Endothelial cell (in vitro differentiated cells): ENCODE data around the gene DTX3L. TPM values are rescaled to one million over a fixed set of nuclear protein-coding genes. Genes with fewer than 3 reads are reported as not detected.

ENCODE experiments used
- DNase-seq: peaks from one replicate; pipeline ENCODE4 v3.0.0; 2021; ENCODE audit warnings: low spot score
- H3K27ac Mint-ChIP-seq: one replicate; pipeline ENCODE4 v1.8.0; 2021; ENCODE audit warnings: mixed read lengths, inconsistent platforms; ENCODE audit not compliant: unreplicated experiment
- H3K27me3 Mint-ChIP-seq: one replicate; pipeline ENCODE4 v1.8.0; 2021; ENCODE audit warnings: mild to moderate bottlenecking, moderate library complexity, mixed read lengths, inconsistent platforms; ENCODE audit not compliant: unreplicated experiment
- H3K36me3 Mint-ChIP-seq: one replicate; pipeline ENCODE4 v1.8.0; 2021; ENCODE audit warnings: mild to moderate bottlenecking, low read depth, mixed read lengths, inconsistent platforms; ENCODE audit not compliant: unreplicated experiment
- H3K4me1 Mint-ChIP-seq: one replicate; pipeline ENCODE4 v1.8.0; 2021; ENCODE audit warnings: mild to moderate bottlenecking, mixed read lengths, inconsistent platforms; ENCODE audit not compliant: unreplicated experiment
- H3K4me3 Mint-ChIP-seq: one replicate; pipeline ENCODE4 v1.8.0; 2021; ENCODE audit warnings: mild to moderate bottlenecking, mixed read lengths, inconsistent platforms; ENCODE audit not compliant: unreplicated experiment
- H3K9me3 Mint-ChIP-seq: one replicate; pipeline ENCODE4 v1.8.0; 2021; ENCODE audit warnings: mixed read lengths, inconsistent platforms; ENCODE audit not compliant: unreplicated experiment
- CTCF ChIP-seq: fragments of 200-600 bp; sonication (generic); IDR thresholded peaks from one replicate; pipeline ENCODE4 v1.5.0; 2021; ENCODE audit warnings: antibody characterized with exemption; ENCODE audit not compliant: unreplicated experiment
- long read RNA-seq: library from polyadenylated mRNA; unstranded; transcript quantifications from one replicate; pipeline ENCODE4 v2.0.0, GENCODE V29; 2020; ENCODE audit not compliant: unreplicated experiment
- total RNA-seq: library from RNA; stranded (reverse); fragmentation: NEBNext Ultra II Directional; extraction: Animal tissue kit (Norgen Biotek cat#: 25700); gene quantifications from one replicate; pipeline ENCODE4 v1.2.1, GENCODE V29; 2021; ENCODE audit not compliant: unreplicated experiment

The DTX3L gene
- total RNA-seq: 6.0 TPM
- long read RNA-seq: 0 reads

- Mint-ChIP-seq H3K27me3 (peaks cover 3% of the 10 kb centered on the region), H3K4me1 (peaks cover 13% of the 10 kb centered on the region), H3K27ac (peak within 1 kb of the TSS; percentile 53), H3K9me3 (no peaks in the 10 kb centered on the region), H3K4me3 (peak within 1 kb of the TSS; percentile 93), H3K36me3 (no peaks in the 10 kb centered on the region)
- DNase-seq: peak; percentile 51
- TF ChIP-seq CTCF: no peak
Observed at GRCh38 chr3:122564155-122564912, at the start of gene DTX3L, which contains the start of gene PARP9. DTX3L (plus strand) TSS chr3:122564338; CDS start chr3:122564427, 89 bp downstream. PARP9 (minus strand) TSS chr3:122564300; CDS start chr3:122559620, 4,680 bp downstream.

GRCh38 chr3:122515020-122515468, 49.1 kb upstream of the DTX3L start:
- Mint-ChIP-seq H3K4me1 (peaks cover 29% of the 10 kb centered on the region), H3K27ac (peak overlapping the region; percentile 72), H3K4me3 (peak overlapping the region; percentile 91), H3K9me3 (no peaks in the 10 kb centered on the region), H3K36me3 (no peaks in the 10 kb centered on the region), H3K27me3 (peaks cover 3% of the 10 kb centered on the region)
- DNase-seq: no peak
- TF ChIP-seq CTCF: no peak

- no peak for TF ChIP-seq CTCF
- Mint-ChIP-seq H3K27ac (no peak overlapping the region), H3K27me3 (peaks cover 3% of the 10 kb centered on the region), H3K4me1 (peaks cover 20% of the 10 kb centered on the region), H3K4me3 (no peak overlapping the region), H3K36me3 (no peaks in the 10 kb centered on the region), H3K9me3 (no peaks in the 10 kb centered on the region)
- DNase-seq: no peak
Observed at GRCh38 chr3:122515870-122516269, 48.3 kb upstream of the DTX3L start.

GRCh38 chr3:122516846-122517360, 47.2 kb upstream of the DTX3L start:
- no peak overlapping the region for H3K4me3 Mint-ChIP-seq

More at GRCh38 chr3:122516846-122517360, 47.2 kb upstream of the DTX3L start:
- TF ChIP-seq CTCF: no peak
- H3K9me3 Mint-ChIP-seq: no peaks in the 10 kb centered on the region
- DNase-seq: no peak
- H3K27me3 Mint-ChIP-seq: peaks cover 3% of the 10 kb centered on the region
- no peak overlapping the region for H3K27ac Mint-ChIP-seq
- no peaks in the 10 kb centered on the region for H3K36me3 Mint-ChIP-seq
- peaks cover 12% of the 10 kb centered on the region for H3K4me1 Mint-ChIP-seq
